ENCODE data around the gene FOXP4. TPM values are rescaled to one million over a fixed set of nuclear protein-coding genes. Genes with fewer than 3 reads are reported as not detected.

FOXP4 gene
- total and polyA plus RNA-seq, 2 of the 13 experiments (the other 11 are each of a cell fraction or from before 2014, with no cell fraction given): 11.0 to 12.4 TPM

DNA sequence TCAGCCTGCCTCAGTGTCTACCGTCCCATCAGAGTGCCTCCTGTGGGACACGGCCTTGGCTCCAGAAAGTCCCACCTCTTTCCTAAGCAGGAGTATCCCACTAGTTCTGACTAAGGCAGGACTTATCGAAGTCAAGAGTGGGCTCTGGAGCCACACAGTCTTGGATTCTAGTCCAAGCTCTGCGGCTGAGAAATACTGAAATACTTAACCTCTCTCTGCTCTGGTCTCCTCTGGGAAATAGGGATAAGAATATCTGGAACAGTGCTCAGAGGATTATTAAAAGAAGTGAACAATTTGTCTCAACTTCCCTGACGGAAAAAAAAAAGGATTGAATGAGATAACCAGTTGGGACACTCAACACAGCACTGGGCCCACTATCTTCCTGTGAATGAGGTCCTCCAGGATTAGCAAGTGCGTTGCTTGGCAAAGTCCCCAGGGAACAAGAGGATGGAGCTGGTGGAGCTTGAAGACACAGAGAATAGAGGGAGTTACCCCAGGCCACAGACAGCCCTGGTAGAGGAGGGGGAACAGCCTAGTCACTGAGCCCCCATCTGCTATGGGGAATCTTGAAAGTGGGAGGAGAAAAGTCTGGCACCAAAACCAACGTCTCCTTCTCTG, 34.6 kb upstream of the FOXP4 start:
- Histone ChIP-seq H3K36me3 (replicated peaks in 1 of 2; ENCODE audit: control insufficient read depth in 1 of 2, insufficient read depth in 2 of 2, low read length in 2 of 2) (no peaks in the 10 kb centered on the region), H3K27me3 (ENCODE audit: control insufficient read depth in 1 of 2, insufficient read depth in 2 of 2, low read length in 2 of 2) (no peaks in the 10 kb centered on the region), H3K4me2 (ENCODE audit: low read depth, low read length) (0 out of 2 replicates have a peak overlapping the region, but pooled peaks have one; percentile 40), H3K4me3 (replicated peaks in 1 of 3; ENCODE audit: insufficient read depth in 1 of 3, low read depth in 2 of 3, low read length in 3 of 3) (no peak overlapping the region), H2AFZ (ENCODE audit: low read length) (no peak overlapping the region), H3K9ac (ENCODE audit: insufficient read depth, low read depth, low read length) (no peak overlapping the region), H3K27ac (ENCODE audit: extremely low read length, insufficient read depth, low read length) (no peak overlapping the region), H3K79me2 (ENCODE audit: insufficient read depth, low read length) (no peaks in the 10 kb centered on the region), H3K9me3 (ENCODE audit: low read length) (no peaks in the 10 kb centered on the region), H3K4me1 (ENCODE audit: insufficient read depth, low read length) (peaks cover 56% of the 10 kb centered on the region), H4K20me1 (ENCODE audit: insufficient read depth, low read length) (no peaks in the 10 kb centered on the region)
- DNase-seq (ENCODE audit: low spot score) (no peak), ATAC-seq (no peak), FAIRE-seq (no peak)
- CTCF ChIA-PET (ENCODE audit: low intra/inter-chr PET ratio, low total read pairs): no interaction called here
- POLR2A ChIA-PET: interaction anchor here (1.6 to 11.7 kb wide), 2 partner anchors 9 kb away, joined by 4 to 187 read pairs; no protein-coding TSS in a partner anchor
- intact Hi-C loops (cut with micrococcal nuclease; ENCODE audit: unreplicated experiment): no loop called here
- BruUV-seq (replicated peaks): no TSS peak
- in situ Hi-C loops (cut with HindIII; ENCODE audit: extremely low pct_ligation_motif_present, low pct_unique_long_range_greater_than_20kb): no loop called here
- WGBS (ENCODE audit: low lambda C conversion rate): 95% methylated on average over 7 of the region's 7 CpGs
- TF ChIP-seq ZZZ3 (CRISPR knock-in tag; IDR thresholded peaks at IDR 0.05; ENCODE audit: borderline replicate concordance) (no peak), EZH2 (conservative IDR thresholded peaks at IDR 0.05; ENCODE audit: low read depth, low read length) (no peak), SRSF1 (optimal IDR thresholded peaks at IDR 0.05; ENCODE audit: low read depth, low read length) (no peak), POLR2A (IDR thresholded peaks at IDR 0.05; ENCODE audit: insufficient read depth in 1 of 2, low read depth in 2 of 2, low read length in 2 of 2) (no peak), NR2F1 (CRISPR knock-in tag; IDR thresholded peaks at IDR 0.05) (no peak), ZNF816 (CRISPR knock-in tag; IDR thresholded peaks at IDR 0.05; ENCODE audit: borderline replicate concordance) (no peak), CENPX (CRISPR knock-in tag; IDR thresholded peaks at IDR 0.05) (no peak), CBX5 (CRISPR knock-in tag; IDR thresholded peaks at IDR 0.05; ENCODE audit: borderline replicate concordance) (no peak), ZNF451 (CRISPR knock-in tag; IDR thresholded peaks at IDR 0.05) (no peak), FOXO1 (CRISPR knock-in tag; IDR thresholded peaks at IDR 0.05) (no peak), ZNF431 (CRISPR knock-in tag; IDR thresholded peaks at IDR 0.05; ENCODE audit: borderline replicate concordance, low read depth) (no peak), KMT2B (CRISPR knock-in tag; IDR thresholded peaks at IDR 0.05) (no peak), MTA3 (CRISPR knock-in tag; IDR thresholded peaks at IDR 0.05) (no peak), NKX3-1 (CRISPR knock-in tag; IDR thresholded peaks at IDR 0.05) (no peak), ZNF615 (CRISPR knock-in tag; IDR thresholded peaks at IDR 0.05; ENCODE audit: borderline replicate concordance) (no peak)
- TF ChIP-seq, protein P1, sequence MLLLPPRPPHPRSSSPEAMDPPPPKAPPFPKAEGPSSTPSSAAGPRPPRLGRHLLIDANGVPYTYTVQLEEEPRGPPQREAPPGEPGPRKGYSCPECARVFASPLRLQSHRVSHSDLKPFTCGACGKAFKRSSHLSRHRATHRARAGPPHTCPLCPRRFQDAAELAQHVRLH (CRISPR knock-in tag; IDR thresholded peaks at IDR 0.05; ENCODE audit: borderline replicate concordance, low read depth): no peak
- TF ChIP-seq, protein P2, sequence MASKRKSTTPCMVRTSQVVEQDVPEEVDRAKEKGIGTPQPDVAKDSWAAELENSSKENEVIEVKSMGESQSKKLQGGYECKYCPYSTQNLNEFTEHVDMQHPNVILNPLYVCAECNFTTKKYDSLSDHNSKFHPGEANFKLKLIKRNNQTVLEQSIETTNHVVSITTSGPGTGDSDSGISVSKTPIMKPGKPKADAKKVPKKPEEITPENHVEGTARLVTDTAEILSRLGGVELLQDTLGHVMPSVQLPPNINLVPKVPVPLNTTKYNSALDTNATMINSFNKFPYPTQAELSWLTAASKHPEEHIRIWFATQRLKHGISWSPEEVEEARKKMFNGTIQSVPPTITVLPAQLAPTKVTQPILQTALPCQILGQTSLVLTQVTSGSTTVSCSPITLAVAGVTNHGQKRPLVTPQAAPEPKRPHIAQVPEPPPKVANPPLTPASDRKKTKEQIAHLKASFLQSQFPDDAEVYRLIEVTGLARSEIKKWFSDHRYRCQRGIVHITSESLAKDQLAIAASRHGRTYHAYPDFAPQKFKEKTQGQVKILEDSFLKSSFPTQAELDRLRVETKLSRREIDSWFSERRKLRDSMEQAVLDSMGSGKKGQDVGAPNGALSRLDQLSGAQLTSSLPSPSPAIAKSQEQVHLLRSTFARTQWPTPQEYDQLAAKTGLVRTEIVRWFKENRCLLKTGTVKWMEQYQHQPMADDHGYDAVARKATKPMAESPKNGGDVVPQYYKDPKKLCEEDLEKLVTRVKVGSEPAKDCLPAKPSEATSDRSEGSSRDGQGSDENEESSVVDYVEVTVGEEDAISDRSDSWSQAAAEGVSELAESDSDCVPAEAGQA (IDR thresholded peaks at IDR 0.05; ENCODE audit: low read depth): no peak
- TF ChIP-seq, protein P2 (CRISPR knock-in tag; IDR thresholded peaks at IDR 0.05; ENCODE audit: borderline replicate concordance): no peak

Measured in HepG2 (cell line).